ENCODE data around the gene BCL11A.

BCL11A gene

GRCh38 chr2:60505240-60505879 is 48.1 kb downstream of the BCL11A start:
- no peak for DNase-seq (ENCODE audit: low read depth)

DNA sequence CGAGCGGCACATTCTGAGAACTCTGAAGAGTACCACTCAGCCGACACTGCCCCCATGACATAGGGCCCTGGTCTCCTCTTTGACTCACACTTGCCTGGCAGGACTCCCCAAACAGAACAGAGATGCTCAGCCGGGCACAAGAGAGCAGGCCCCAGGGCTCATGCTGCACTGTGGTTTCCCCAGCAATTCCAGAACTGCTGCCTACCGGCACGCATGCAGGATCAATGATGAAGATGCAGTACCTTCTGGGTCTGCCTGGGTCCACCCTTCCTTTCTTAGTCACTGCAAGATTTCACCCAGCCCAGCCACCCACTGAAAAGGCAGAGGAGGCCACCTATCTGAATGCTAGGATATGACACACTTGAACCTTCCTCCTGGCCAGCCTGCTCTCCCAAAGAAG is 49.4 kb downstream of the BCL11A start:
- no peak for DNase-seq (ENCODE audit: low read depth)

DNA sequence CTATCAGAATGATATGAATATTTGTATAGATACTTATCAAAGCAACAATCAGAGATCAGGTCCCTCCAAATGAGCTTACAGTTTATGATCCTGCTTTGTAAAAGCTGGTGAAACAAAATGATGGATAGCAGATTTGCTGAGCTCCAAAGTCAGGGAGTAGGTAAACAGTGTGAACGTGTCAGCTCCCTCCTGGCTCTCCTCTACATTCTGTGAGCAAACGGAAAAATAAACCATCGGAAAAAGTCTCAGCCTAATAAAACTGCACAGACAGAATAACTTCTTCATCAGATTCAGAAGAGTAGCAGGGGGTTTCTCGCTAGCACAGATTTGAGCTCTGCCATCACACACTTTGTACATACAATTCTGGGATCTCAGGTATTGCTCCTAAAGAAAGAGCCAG is 51.3 kb downstream of the BCL11A start:
- no peak for DNase-seq (ENCODE audit: low read depth)

DNA sequence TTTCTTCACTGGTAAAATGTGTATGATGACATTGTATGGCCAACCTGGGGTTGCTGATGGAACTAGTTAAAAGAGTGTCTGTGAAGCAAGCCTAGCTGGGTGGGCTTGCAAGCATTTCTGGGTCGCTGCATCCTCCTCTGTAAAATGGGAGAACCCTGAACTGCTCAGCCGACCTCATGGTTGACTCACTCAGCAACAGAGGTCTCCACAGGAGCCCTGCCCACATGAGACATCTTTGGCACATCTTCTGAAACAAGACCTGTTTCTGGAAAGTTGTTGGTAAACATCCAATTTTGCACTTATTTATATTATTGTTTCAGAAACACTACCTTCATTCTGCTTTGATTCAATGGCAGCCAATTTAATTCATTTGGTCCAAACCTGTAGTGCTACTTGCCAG is 52.6 kb downstream of the BCL11A start:
- no peak for DNase-seq (ENCODE audit: low read depth)

- no peak for DNase-seq (ENCODE audit: low read depth)
Measured at GRCh38 chr2:60499651-60500265, 53.7 kb downstream of the BCL11A start.

- no peak for DNase-seq (ENCODE audit: low read depth)
Measured at GRCh38 chr2:60498816-60499429, 54.5 kb downstream of the BCL11A start.

DNA sequence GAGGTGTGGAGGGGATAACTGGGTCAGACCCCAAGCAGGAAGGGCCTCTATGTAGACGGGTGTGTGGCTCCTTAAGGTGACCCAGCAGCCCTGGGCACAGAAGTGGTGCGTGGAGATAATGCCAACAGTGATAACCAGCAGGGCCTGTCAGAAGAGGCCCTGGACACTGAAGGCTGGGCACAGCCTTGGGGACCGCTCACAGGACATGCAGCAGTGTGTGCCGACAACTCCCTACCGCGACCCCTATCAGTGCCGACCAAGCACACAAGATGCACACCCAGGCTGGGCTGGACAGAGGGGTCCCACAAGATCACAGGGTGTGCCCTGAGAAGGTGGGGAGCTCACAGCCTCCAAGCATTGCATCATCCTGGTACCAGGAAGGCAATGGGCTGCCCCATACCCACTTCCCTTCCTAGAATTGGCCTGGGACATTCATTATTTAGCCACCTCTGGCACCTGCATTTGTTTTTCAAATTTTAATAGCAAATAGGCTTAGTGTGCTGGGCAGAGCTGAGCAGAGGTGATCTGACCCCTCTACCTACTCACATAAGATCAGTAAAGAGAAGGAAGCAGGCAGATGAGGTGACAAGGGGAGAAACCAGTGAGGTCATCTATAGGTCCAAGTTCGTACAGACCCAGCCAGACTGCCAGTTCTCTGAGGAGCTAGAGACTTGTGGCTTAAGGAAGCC is 55.2 kb downstream of the BCL11A start:
- DNase-seq (ENCODE audit: low read depth), result no peak

DNA sequence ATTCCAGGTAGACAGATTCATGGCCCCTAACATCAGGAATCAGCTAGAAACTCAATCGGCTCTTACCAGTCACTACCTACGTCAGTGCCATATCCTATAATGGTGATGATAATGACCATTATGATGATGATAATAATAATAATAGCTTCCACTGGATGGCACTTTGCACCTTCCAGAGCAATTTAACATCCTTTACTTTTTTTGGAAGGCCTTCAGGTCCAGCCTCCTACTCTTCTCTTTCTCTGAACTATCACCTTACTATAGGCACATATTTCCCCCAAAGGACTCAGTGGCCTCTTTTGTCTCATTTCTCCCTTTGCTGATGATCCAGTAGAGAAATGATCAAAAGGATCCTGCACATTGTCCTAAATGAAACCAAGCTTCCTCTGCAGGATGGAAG is 56.0 kb downstream of the BCL11A start:
- DNase-seq (ENCODE audit: low read depth), result no peak

- no peak for DNase-seq (ENCODE audit: low read depth)
Measured at GRCh38 chr2:60496956-60497355, 56.5 kb downstream of the BCL11A start.

- DNase-seq (ENCODE audit: low read depth), result no peak
Measured at GRCh38 chr2:60496475-60496874, 57.0 kb downstream of the BCL11A start.

DNA sequence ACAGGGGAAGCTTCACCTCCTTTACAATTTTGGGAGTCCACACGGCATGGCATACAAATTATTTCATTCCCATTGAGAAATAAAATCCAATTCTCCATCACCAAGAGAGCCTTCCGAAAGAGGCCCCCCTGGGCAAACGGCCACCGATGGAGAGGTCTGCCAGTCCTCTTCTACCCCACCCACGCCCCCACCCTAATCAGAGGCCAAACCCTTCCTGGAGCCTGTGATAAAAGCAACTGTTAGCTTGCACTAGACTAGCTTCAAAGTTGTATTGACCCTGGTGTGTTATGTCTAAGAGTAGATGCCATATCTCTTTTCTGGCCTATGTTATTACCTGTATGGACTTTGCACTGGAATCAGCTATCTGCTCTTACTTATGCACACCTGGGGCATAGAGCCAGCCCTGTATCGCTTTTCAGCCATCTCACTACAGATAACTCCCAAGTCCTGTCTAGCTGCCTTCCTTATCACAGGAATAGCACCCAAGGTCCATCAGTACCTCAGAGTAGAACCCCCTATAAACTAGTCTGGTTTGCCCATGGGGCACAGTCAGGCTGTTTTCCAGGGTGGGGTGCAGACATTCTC is 58.3 kb downstream of the BCL11A start:
- no peak for DNase-seq (ENCODE audit: low read depth)

- no peak for DNase-seq (ENCODE audit: low read depth)
Measured at GRCh38 chr2:60493804-60494387, 59.6 kb downstream of the BCL11A start.

- no peak for DNase-seq (ENCODE audit: low read depth)
Measured at GRCh38 chr2:60492548-60492947, 60.9 kb downstream of the BCL11A start.

- DNase-seq (ENCODE audit: low read depth), result no peak
Measured at GRCh38 chr2:60490848-60491247, 62.6 kb downstream of the BCL11A start.

DNA sequence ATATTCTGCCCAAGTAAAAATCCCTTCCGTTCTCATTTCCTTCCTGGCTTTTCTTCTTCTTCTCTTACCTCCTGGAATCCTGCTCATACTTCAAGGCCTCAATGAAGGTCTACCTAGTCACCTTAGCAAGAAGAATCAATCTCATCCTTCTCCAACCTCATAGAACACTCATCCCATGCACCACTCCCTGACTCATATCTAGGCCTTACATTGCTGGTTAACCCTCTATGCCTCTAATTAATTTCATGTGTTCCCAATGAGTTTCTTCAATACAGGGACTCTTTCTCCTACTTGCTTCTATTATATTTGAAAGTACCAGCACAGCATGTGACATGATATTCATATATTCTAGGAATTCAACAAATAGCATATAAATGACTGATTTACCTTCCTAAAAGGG is 63.0 kb downstream of the BCL11A start:
- no peak for DNase-seq (ENCODE audit: low read depth)

DNA sequence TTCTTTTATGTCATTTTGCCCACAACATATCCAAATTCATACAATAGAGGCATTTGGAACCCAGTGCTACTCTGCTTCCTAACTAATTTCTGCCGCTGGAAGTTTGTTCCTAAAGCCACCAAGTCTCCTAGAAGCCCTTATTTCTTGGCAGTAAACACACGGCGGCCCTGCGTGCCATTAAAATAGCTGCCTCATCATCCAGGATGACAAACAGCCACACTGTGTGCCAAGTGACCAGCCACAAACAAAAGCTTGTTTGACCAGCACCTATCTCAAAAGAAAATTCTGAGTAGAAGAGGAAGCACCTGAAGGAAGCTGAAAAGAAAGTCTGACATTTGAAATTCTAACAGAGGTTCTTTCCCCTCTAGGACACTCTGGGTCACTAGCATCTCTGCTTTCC is 64.2 kb downstream of the BCL11A start:
- DNase-seq (ENCODE audit: low read depth), result no peak

- DNase-seq (ENCODE audit: low read depth), result no peak
Measured at GRCh38 chr2:60488291-60488690, 65.2 kb downstream of the BCL11A start.

DNA sequence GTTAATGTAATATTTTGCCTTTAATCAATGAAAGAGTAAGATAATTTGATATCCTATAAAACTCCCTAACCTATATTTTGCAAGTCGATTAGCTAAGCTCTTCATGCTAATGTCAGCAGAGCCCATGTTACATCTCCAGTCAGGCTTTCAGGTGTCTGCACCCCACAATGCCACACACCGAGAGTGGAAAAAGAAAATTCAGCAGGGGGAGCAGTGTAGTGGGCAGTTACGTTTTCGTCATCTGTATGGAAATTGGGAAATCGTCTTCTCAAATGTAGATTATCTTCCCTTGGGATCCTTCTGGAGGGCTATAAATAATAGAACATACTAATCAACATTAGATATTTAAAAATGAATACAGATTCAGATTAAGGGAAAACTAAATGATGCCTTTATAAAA is 66.3 kb downstream of the BCL11A start:
- no peak for DNase-seq (ENCODE audit: low read depth)

DNA sequence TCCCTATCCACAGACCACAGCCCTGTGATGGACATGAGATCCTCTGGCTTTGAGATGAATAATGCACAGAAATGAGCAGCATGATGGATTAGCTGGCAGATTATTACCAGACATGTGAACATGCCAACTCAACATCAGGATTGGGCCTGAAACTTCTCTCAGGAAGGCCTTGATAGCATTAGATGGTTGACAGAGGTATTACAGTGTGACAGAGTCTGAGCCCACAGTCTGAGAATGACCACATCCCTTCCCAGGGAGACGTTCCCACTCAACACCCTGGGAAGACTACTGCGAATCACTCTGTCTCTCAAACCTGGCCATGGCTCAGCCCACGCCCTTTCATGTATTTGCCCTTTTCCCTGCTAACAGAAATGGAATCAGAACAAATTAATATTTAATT is 66.9 kb downstream of the BCL11A start:
- DNase-seq (ENCODE audit: low read depth), result no peak

DNA sequence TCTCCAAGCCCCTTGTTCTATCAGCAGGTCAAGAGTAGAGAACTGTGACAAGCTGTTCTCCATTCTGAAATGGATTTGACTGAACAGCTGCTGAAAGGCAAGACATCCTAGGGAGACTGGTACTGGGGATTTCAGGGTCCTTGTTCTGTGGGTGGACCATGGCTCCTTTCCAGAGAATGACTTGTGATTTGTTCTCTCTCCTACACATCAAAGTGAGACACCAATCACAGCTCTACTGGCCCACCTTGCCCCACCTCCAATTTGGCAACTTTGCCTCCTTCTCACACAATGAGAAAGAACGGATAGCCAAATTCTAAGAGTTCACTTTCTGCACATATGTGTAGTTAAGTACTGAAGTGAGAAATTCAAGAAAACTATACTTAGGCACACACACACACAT is 67.4 kb downstream of the BCL11A start:
- no peak for DNase-seq (ENCODE audit: low read depth)

- DNase-seq (ENCODE audit: low read depth), result no peak
Measured at GRCh38 chr2:60485550-60485949, 67.9 kb downstream of the BCL11A start.

GRCh38 chr2:60485055-60485454 is 68.4 kb downstream of the BCL11A start:
- DNase-seq (ENCODE audit: low read depth), result no peak

Data from activated T-helper 9 cell treated with anti-CD3 and anti-CD28 coated beads, Interleukin-2, amount 50 U/mL, for 16 hours (primary cell).